Activated CD4-positive, alpha-beta T cell treated with anti-CD3 and anti-CD28 coated beads, Interleukin-2, amount 50 U/mL, for 24 hours (primary cell): ENCODE measurements around the gene EGFL7.
"Not testable (repeated sequence)": the region's sequence is repeated elsewhere in the genome, so short reads cannot be mapped to it uniquely, and the experiment has no call there.

Experiments used
- DNase-seq, 2 donors: peaks; one replicate each; pipeline ENCODE4 v3.0.0-alpha.2; 2020; ENCODE audit warnings: low read depth in 1 of 2, low spot score in 1 of 2

EGFL7 gene

DNA sequence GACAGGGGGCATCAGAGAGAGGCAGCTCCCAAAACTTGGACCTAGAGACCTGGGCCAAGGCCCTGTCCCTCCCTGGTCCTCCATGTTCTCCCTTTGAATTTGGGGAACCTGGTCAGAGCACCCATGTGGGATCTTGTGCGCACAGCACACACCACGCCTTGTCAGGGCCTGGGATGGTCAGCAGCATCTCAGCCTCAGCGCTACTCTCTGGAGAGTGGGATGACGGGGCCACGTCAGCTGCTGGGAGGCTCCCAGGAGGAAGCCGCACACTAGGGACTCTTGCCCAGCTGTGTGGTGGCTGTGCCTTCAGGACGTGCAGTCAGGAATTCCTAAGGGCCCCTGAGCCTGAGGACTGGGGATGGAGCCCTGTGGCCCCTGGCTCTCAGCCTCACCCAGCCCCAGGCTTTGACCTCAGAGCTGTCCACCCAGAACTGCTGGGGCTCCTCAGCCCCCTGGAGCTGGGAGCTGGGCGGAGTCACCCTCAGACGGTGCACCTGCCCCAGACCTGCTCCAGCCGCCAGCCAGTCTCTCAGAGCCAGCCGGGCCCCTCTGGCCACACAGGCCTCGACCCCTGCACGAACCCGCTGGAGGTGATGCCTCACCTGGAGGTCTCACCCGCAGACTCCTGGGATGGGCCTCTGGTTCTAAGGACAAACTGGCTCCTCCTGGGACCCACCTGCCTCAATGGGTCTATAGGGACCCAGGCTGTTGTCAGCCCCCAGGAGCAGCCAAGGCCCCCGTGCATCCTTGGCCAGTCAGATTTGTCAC is 38.3 kb upstream of the EGFL7 start:
- DNase-seq = no peak

DNA sequence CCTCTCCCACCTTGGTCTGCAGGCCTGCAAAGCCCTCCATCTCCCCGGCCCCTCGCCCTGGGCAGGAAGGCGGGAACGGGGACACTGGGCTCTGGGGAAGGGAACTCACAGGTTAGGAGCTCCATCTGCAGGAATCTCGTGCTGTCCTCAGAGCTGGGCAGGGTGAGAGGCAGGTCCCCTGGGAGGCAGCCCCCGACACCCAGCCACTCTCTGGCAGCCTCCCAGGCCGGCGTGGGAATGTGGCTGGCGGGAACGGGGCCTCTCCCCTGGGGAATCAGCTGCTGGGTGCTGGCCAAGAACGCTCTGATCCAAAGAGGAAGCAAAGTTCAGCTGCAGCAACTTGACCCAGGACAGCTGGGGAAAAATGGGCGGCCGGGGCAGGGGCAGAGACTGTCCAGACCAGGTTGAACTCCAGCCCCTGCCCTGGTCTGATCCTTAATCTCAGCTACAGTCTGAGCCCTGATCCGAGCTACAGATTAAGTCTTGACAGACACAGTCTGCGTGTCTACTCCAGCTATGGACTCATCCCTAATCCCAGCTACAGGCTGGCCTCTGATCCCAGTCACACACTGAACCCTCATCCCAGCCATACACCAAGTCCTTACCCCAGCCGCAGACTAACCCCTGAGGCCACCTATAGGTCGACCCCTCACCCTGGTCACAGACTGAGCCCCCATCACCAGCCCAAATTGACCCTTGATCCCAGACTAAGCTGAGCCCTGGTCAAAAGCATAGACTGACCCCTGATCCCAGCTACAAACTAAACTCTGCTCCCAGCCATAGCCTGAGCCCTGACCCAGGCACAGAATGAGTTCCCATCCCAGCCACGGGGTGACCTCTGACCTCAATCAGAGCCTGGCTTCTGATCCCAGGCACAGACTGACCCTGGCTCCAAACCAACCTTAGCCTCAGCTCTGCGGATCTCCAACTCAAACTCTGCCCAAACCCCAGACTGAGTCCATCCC is 37.3 kb upstream of the EGFL7 start:
- no peak for DNase-seq

- DNase-seq = no peak
Observed at GRCh38 chr9:136626066-136626725, 36.5 kb upstream of the EGFL7 start.

DNA sequence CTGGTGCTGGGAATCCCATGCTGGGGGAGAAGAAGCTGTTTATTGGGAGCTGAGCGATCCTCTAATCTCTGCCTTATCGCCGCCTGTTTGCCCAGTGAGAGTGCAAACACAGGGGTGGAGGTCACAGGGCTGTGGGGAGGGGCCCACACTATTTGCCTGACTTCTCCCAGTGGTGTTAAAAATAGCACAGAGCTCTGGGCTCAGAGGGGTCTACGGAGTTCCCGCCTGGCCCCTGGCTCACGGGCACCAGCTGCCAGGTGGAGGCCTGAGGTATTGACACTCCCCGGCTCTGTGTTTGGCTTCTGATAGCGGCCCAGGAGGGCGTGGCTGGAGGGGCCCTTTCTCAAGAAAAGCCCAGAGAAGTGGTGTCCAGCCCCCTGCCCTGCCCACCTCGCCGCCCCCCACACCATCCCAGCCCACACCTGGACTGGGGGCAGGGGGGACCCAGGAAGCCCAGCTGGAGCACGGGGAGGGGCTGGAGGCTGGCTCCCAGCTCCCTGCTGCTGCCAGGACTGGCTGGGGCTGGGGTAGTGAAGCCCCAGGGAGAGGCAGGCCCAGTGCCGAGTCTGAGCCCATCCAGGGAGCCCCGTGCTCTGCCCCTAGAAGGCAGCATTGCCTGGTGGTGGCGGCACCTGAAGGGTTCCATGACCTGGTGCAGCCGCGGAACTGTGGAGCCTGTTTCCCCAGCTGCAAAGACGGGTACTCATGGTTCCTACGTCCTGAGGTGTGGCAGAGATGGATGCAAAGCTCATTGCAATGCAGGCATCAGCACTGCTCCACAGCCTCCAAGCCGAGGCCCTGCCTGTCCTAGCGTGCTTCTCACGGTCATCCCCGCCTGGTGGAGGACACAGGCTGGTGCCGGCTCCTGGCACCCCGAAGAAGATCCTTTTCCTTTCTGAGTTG is 35.7 kb upstream of the EGFL7 start:
- no peak for DNase-seq

DNA sequence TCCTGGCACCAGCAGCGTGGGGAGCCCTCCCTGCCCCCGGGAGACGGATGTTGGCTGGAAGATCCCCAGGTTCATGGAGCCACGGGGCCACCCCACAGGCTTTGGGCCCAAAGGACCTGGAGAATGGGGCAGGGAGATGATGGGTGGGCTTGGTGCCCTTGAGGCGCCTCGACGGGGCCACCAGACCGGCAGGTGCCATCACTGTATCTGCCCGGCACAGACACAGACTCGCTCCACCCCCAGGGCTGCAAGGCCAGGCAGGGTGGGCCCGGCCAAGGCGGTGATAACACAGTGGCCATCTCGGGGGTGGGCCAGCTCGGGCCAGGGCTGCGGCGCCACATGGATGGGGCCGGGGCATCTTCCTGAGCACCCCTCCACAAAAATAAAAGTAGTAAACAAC is 35.0 kb upstream of the EGFL7 start:
- DNase-seq = no peak

DNA sequence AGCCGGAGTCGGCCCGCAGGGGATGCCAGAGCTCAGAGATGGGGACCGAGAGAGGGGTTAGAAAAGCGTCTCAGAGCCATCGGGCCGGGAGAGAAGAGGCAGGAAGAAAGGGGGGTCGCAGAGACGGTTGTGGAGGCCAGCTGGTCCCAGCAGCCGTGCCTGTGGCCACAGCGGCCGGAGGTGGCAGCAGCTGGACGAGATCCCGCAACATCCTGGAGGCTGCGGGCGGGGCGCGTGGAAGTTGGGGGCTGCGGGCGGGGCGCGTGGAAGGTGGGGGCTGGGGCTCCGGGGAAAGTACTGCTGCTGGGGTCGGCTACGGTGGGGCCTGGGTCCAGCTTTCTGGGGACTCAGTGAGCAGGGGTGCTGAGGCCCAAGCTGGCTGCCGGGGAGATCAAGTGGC is 34.4 kb upstream of the EGFL7 start:
- DNase-seq = no peak

- no peak for DNase-seq
Observed at GRCh38 chr9:136629001-136629878, 33.5 kb upstream of the EGFL7 start.

DNA sequence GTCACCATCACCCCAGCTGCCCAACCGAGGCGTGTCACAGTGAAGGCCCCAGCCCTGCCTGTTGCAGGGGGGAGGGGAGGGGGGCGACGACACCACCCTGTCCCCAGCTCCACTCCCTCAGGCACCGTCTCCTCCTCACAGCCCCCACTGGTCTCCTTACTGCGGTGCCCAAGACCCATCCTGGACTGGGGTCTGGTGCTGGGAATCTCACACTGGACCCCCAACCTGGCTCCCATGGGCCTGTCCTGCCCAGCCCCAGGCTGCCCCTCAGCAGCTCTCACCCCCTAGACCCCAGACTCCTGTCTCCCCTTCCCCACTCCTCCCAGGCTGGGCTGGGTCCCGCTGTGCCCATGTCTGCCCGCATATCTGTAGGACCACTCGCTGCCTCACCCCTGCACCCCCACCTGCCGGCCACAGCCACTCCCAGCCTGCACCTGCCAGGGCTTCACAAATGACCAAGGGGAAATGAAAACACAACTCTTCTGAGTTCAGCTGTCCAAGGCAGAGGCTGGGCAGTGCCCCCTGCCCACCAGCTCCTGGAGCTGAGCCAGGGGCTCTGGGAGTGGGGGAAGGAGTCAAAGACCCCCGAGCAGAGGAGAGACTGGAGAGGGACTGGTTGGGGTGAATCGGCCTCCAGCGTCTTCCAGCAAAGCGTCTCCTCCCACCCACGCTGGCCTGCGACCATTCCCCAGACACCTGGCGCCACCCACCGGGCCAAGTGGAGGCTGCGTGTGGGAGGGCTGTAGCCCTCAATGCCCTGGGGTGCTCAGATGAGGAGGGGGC is 32.6 kb upstream of the EGFL7 start:
- DNase-seq = peak in 1 of 2 donors; percentile 21

GRCh38 chr9:136630662-136630992 is 32.1 kb upstream of the EGFL7 start:
- DNase-seq = no peak

DNA sequence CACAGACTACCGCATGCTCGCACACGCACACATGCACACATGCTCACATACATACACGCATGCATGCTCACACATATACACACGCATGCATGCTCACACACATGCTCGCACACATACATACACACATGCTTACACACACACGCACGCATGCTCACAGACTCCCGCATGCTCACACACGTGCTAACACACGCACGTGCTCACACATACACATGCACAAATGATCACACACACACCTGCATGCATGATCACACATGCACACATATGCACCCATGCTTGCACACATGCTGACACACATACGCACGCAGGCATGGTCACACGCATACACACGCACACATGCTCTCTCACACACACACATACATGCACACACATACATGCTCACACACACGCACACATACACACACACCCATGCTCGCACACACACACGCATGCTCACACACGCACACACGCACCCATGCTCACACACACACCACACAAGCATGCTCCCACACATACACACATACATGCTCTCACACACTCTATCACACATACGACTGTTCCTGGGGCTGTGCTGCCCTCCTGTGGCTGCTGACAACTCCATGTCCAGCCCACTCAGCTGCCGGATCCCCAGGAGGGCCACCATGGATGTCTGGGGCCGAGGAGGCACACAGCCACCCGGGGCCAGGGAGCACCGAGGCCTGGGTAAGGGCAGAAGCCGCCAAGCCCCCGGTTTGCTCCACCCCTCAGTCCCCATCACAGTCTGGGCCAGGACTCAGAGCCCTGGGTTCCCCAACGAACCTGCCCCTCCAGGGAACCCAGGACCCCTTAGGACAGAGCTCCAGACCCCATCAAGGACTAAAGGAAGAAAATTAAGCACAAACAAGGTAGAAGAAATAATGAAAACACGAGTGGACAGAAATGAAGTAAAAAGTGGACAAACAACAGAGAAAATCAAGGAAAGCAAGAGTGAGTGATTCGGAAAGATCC is 31.4 kb upstream of the EGFL7 start:
- peak; percentile 28 to 33 for DNase-seq

- DNase-seq = not testable (repeated sequence)
Observed at GRCh38 chr9:136632072-136632471, 30.6 kb upstream of the EGFL7 start.

DNA sequence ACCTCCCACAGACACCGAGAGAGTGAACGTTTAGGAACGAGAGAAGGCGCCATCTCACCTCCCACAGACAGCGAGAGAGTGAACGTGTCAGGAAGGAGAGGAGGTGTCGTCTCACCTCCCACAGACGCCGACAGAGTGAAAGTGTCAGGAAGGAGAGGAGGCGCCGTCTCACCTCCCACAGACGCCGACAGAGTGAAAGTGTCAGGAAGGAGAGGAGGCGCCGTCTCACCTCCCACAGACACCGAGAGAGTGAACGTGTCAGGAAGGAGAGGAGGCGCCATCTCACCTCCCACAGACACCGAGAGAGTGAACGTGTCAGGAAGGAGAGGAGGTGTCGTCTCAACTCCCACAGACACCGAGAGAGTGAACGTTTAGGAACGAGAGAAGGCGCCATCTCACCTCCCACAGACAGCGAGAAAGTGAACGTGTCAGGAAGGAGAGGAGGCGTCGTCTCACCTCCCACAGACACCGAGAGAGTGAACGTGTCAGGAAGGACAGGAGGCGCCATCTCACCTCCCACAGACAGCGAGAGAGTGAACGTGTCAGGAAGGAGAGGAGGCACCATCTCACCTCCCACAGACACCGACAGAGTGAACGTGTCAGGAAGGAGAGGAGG is 30.1 kb upstream of the EGFL7 start:
- DNase-seq = not testable (repeated sequence)

DNA sequence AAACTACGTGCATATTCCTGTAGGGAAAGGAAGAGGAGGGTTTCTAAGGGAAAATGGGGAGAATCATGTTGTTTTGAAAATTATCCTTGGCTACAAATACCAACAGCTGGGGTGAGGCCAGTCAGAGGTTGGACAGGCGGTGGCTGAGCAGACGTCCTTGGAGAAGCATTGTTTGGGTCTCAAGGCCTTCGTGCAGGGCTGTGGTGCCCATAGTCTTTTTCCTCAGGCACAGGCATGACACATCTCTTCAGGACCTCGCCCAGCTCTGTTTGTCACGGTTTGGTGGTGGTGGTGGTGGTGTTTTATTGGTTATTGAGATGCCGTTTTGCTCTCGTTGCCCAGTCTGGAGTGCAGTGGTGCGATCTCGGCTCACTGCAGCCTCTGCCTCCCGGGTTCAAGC is 27.8 kb upstream of the EGFL7 start:
- DNase-seq = no peak

DNA sequence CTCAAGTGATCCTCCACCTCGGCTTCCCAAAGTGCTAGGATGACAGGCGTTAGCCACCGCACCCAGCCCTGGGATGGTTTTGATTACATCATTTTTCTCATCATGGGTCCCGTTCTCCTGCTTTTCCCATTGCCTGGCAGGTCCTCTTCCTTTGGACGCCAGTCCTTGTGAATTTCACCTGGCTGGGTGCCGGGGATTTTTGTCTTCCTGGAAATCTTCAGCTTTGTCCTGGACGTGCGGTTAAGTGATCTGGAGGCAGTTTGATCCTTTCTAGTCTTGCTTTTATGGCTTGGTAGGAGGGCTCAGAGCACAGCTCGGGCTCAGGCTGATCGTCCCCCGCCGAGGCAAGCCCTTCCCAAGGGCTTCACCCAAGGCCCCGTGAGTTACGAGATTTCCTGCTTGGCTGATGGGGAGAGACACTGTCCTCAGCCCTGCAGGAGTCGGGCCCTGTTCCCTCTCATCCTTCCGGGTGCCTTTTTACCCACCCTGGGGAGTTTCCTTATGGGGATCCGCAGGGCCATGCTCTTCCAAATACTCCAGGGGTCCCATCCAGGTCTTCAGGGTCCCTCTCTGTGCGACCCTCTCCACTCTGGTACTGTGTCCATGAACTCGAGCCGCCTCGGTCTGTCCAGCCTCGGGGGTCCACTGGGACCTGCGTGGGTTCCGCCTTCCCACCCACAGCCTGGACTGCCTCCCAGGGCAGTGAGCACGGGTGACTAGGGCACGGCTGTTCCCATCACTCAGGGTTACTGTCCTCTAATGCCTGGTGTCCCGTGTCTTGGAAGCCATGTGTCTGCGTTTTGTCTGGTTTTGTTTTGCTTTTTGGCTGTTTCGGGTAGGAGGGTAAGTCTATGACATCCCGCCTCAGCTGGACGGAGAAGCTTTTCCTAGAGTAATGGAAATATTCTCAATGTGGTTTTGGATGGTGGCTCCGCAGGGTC is 22.3 kb upstream of the EGFL7 start:
- DNase-seq = no peak

DNA sequence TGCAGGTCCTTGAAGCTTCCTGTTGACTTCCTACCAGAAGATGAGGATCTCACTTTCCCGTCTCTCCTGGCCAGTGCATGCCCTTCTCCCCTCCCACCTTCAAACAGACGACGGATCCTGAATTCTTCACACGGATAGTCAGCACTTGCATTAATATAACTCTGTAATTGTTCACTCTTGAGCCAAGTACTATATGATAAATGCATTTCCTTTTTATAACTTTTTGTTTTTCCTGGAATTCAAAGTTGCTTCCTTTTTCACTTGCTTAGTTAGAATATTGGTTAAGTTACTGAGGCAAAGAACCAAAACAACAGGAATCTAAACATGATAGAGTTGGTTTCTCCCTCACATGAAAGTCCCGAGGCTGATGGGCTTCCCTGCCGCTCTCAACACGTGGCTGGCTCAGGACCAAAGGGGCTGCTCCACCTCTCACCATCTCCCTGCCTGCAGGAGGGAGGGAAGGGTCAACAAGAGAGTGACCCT is 20.2 kb upstream of the EGFL7 start:
- DNase-seq = no peak
